Measurements from ENCODE around the gene CSNK2A1. TPM values are rescaled to one million over a fixed set of nuclear protein-coding genes. Genes with fewer than 3 reads are reported as not detected.
"Not testable (repeated sequence)": the region's sequence is repeated elsewhere in the genome, so short reads cannot be mapped to it uniquely, and the experiment has no call there.

The CSNK2A1 gene
- total RNA-seq, 1 donor from 2014 or later, result 214 TPM

GRCh38 chr20:588476-588875 is 44.9 kb upstream of the CSNK2A1 start:
- Mint-ChIP-seq H3K36me3 (ENCODE audit: unreplicated experiment) (no peaks in the 10 kb centered on the region), H3K4me1 (ENCODE audit: low read depth, unreplicated experiment) (peaks cover 6% of the 10 kb centered on the region)

GRCh38 chr20:584971-585301 is 41.3 kb upstream of the CSNK2A1 start:
- H3K4me1 Mint-ChIP-seq (ENCODE audit: low read depth, unreplicated experiment), result peaks cover 9% of the 10 kb centered on the region
- peaks cover 4% of the 10 kb centered on the region for H3K27me3 Mint-ChIP-seq (ENCODE audit: unreplicated experiment)
- H3K4me3 Mint-ChIP-seq (ENCODE audit: unreplicated experiment), result no peak overlapping the region
- TF ChIP-seq CTCF (IDR thresholded peaks at IDR 0.05; ENCODE audit: partially characterized antibody, unreplicated experiment), result no peak
- no peak overlapping the region for H3K27ac Mint-ChIP-seq (ENCODE audit: unreplicated experiment)
- H3K9me3 Mint-ChIP-seq (ENCODE audit: unreplicated experiment), result peaks cover 3% of the 10 kb centered on the region
- no peaks in the 10 kb centered on the region for H3K36me3 Mint-ChIP-seq (ENCODE audit: unreplicated experiment)
- DNase-seq, result no peak

More at GRCh38 chr20:588476-588875, 44.9 kb upstream of the CSNK2A1 start:
- peaks cover 4% of the 10 kb centered on the region for H3K27me3 Mint-ChIP-seq (ENCODE audit: unreplicated experiment)
- no peak for TF ChIP-seq CTCF (IDR thresholded peaks at IDR 0.05; ENCODE audit: partially characterized antibody, unreplicated experiment)
- peak overlapping the region; percentile 75 for H3K27ac Mint-ChIP-seq (ENCODE audit: unreplicated experiment)
- H3K9me3 Mint-ChIP-seq (ENCODE audit: unreplicated experiment), result peaks cover 4% of the 10 kb centered on the region
- no peak overlapping the region for H3K4me3 Mint-ChIP-seq (ENCODE audit: unreplicated experiment)
- no peak for DNase-seq

GRCh38 chr20:584161-584970 is 40.8 kb upstream of the CSNK2A1 start:
- H3K27me3 Mint-ChIP-seq (ENCODE audit: unreplicated experiment), result peaks cover 4% of the 10 kb centered on the region
- H3K4me1 Mint-ChIP-seq (ENCODE audit: low read depth, unreplicated experiment), result peaks cover 6% of the 10 kb centered on the region
- DNase-seq, result no peak
- no peak overlapping the region for H3K4me3 Mint-ChIP-seq (ENCODE audit: unreplicated experiment)
- no peak overlapping the region for H3K27ac Mint-ChIP-seq (ENCODE audit: unreplicated experiment)
- no peak for TF ChIP-seq CTCF (IDR thresholded peaks at IDR 0.05; ENCODE audit: partially characterized antibody, unreplicated experiment)
- no peaks in the 10 kb centered on the region for H3K36me3 Mint-ChIP-seq (ENCODE audit: unreplicated experiment)
- peaks cover 3% of the 10 kb centered on the region for H3K9me3 Mint-ChIP-seq (ENCODE audit: unreplicated experiment)

GRCh38 chr20:582204-582603 is 38.6 kb upstream of the CSNK2A1 start:
- H3K4me3 Mint-ChIP-seq (ENCODE audit: unreplicated experiment), result peak overlapping the region; percentile 32
- peaks cover 6% of the 10 kb centered on the region for H3K4me1 Mint-ChIP-seq (ENCODE audit: low read depth, unreplicated experiment)
- H3K9me3 Mint-ChIP-seq (ENCODE audit: unreplicated experiment), result peaks cover 5% of the 10 kb centered on the region
- H3K27ac Mint-ChIP-seq (ENCODE audit: unreplicated experiment), result no peak overlapping the region
- no peak for DNase-seq
- no peaks in the 10 kb centered on the region for H3K36me3 Mint-ChIP-seq (ENCODE audit: unreplicated experiment)
- H3K27me3 Mint-ChIP-seq (ENCODE audit: unreplicated experiment), result peaks cover 4% of the 10 kb centered on the region
- no peak for TF ChIP-seq CTCF (IDR thresholded peaks at IDR 0.05; ENCODE audit: partially characterized antibody, unreplicated experiment)

- not testable (repeated sequence) for H3K4me3 Mint-ChIP-seq (ENCODE audit: unreplicated experiment); H3K9me3 Mint-ChIP-seq (ENCODE audit: unreplicated experiment); H3K27me3 Mint-ChIP-seq (ENCODE audit: unreplicated experiment); H3K27ac Mint-ChIP-seq (ENCODE audit: unreplicated experiment); DNase-seq; H3K36me3 Mint-ChIP-seq (ENCODE audit: unreplicated experiment)
- H3K4me1 Mint-ChIP-seq (ENCODE audit: low read depth, unreplicated experiment), result peaks cover 22% of the 10 kb centered on the region
Observed at GRCh38 chr20:578940-579690, 35.5 kb upstream of the CSNK2A1 start.
